HAP-1 (cell line): Measurements from ENCODE around the gene CADPS2.

ENCODE experiments used
- DNase-seq, 2 experiments: peaks; one replicate each; pipeline ENCODE4 v3.0.0-alpha.2; 2016 to 2020; ENCODE audit warnings: low spot score in 2 of 2
- H3K27me3 ChIP-seq: fragments of 250-450 bp; sonication (Bioruptor Pico); 2 replicates; pipeline ENCODE4 v1.5.1; 2020; ENCODE audit warnings: low read depth, mild to moderate bottlenecking, moderate library complexity
- H3K36me3 ChIP-seq: fragments of 250-450 bp; sonication (Bioruptor Pico); replicated peaks from 2 replicates; pipeline ENCODE4 v1.5.1; 2020; ENCODE audit warnings: mild to moderate bottlenecking
- H3K4me1 ChIP-seq: fragments of 250-450 bp; sonication (Bioruptor Pico); 2 replicates; pipeline ENCODE4 v1.5.1; 2020; ENCODE audit warnings: mild to moderate bottlenecking
- H3K4me3 ChIP-seq: fragments of 250-450 bp; sonication (Bioruptor Pico); 2 replicates; pipeline ENCODE4 v1.5.1; 2020; ENCODE audit warnings: mild to moderate bottlenecking, moderate library complexity
- H3K9me3 ChIP-seq: fragments of 250-450 bp; sonication (Bioruptor Pico); 2 replicates; pipeline ENCODE4 v1.5.1; 2020; ENCODE audit warnings: mild to moderate bottlenecking, moderate library complexity
- in situ Hi-C: fragments of 300-500 bp; cut with MboI; formaldehyde crosslinking; loops from 3 replicates; pipeline ENCODE4 v1.14.3; 2020; ENCODE audit warnings: low sequenced_read_pairs, inconsistent platforms, mixed read lengths

The CADPS2 gene

DNA sequence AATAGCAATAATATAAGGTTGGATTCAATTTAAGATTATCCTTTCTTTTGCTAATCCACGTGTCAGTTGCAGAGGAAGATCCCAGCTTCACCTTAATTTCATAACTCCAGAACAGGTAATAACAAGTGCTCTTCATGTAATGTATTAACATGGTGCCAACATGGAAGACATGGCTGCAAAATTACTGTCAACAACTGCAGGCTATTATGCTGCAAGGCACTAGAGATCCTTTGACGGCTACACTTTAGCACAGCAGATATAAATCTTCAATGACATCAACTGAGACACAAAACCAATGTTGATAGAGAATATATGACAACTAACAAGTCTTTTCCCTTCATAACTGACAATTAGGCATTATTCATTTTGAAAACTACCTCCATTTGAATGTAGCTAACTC lies 283.5 kb downstream of the CADPS2 start:
- DNase-seq = no peak
- Histone ChIP-seq H3K27me3 (peaks cover 3% of the 10 kb centered on the region; the same call in 1 of the 2 replicates), H3K36me3 (no peaks in the 10 kb centered on the region), H3K4me1 (no peaks in the 10 kb centered on the region), H3K4me3 (no peak overlapping the region), H3K9me3 (no peaks in the 10 kb centered on the region)
- in situ Hi-C loops = no loop called here

DNA sequence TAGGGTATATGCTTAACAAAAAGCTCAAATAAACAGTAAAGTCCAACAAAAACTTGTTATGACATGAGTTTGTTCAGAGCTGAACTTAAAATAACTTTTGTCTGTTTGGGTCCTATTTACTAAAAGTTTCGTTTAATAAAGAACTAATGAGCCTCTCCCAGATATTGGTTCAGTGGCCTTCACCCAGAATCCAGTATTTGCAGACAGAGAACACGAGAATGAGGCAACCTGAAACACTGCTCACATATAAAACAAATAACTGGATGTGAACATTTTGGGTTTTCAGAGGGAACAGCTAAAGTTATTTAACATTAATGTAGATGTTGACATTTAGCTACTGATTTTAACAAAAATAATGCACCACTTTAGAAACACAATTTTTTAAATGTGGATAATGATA lies 285.6 kb downstream of the CADPS2 start:
- DNase-seq = no peak
- H3K9me3 ChIP-seq = no peaks in the 10 kb centered on the region
- in situ Hi-C loops = no loop called here

DNA sequence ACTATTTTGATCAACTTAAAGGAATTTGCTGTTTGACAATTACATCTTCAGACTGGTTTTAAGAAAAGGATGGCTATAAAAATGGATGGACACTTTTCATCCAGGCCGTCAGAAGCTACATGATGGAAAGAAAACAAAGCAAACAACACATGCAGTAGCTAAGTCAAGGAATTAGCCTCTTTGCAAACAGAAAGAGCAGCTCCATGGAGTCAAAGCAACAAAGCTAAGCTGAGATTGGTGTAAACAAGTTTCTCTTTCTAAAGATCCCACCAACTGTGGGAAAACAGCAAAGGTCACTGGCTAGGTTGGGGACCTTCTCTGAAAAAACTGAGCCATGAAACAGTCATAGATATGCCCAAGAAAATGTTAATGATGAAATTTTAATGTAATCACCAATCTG lies 286.2 kb downstream of the CADPS2 start:
- H3K4me1 ChIP-seq = no peaks in the 10 kb centered on the region
- no peak for DNase-seq
- peaks cover 3% of the 10 kb centered on the region; the same call in 1 of the 2 replicates for H3K27me3 ChIP-seq
- H3K4me3 ChIP-seq = no peak overlapping the region
- H3K9me3 ChIP-seq = no peaks in the 10 kb centered on the region
- no peaks in the 10 kb centered on the region for H3K36me3 ChIP-seq
- in situ Hi-C loops = no loop called here

More for the DNA sequence above, 285.6 kb downstream of the CADPS2 start:
- Histone ChIP-seq H3K4me1 (no peaks in the 10 kb centered on the region), H3K27me3 (peaks cover 3% of the 10 kb centered on the region; the same call in 1 of the 2 replicates), H3K36me3 (no peaks in the 10 kb centered on the region), H3K4me3 (no peak overlapping the region)

DNA sequence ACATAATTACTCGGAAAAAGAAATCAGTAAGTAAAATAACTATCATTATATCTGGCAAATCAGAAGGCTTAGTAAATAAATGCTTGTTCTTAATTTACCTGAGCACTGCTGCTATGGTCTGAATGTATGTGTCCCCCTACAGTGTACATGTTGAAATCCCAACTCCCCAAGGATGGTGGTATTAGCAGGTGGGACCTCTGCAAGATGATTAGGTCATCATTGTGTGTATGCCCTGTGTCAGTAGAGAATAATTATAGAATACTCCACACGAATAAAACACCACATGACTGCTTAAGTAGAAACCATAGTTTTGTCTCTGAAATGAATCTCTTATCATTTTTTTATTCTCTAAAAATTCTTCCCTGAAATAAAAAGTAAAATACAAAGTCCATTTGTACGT lies 289.0 kb downstream of the CADPS2 start:
- Histone ChIP-seq H3K36me3 (no peaks in the 10 kb centered on the region), H3K4me3 (no peak overlapping the region), H3K27me3 (peaks cover 3% of the 10 kb centered on the region; the same call in 1 of the 2 replicates), H3K9me3 (no peaks in the 10 kb centered on the region), H3K4me1 (no peaks in the 10 kb centered on the region)
- in situ Hi-C loops = no loop called here
- no peak for DNase-seq

DNA sequence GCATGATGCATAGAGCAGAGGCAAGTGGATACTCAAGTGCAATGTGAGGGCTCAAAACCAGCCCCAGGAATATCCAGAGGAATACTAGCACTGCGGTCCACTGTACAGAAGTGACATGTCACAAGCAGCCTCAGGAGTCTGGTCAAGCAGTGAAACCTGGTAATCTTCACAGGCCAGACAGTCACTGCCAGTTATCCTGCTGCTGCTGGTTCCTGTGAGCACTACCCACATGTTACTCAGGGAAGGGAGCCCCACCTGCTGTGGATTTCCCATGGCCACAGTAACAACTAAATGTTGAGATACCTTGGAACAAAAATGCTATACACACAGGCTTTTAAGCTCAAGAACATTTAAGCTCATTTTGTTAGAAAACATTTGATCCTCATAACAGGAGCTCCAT lies 290.4 kb downstream of the CADPS2 start:
- no peak for DNase-seq
- no peak overlapping the region for H3K4me3 ChIP-seq
- in situ Hi-C loops = no loop called here
- no peaks in the 10 kb centered on the region for H3K4me1 ChIP-seq
- no peaks in the 10 kb centered on the region for H3K9me3 ChIP-seq
- no peaks in the 10 kb centered on the region for H3K36me3 ChIP-seq
- no peaks in the 10 kb centered on the region; the same call in 1 of the 2 replicates for H3K27me3 ChIP-seq

DNA sequence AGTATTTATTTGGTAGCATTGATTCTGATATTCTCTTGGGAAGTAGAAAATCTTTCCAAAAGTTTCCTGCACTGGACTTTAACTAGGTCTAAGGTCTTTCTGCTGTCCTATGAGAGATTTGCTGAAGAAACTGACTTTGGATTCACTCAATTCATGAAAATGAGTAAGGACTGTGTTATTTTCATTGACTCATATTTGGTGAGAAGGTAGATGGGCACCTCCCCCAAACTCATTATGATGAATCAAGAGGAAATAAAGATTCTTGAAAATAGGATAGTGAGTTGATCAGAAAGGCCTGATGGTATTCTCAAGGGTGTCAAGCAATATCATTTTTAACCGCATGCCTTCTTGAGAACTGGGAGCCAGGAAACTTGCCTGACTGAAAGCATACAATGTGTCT lies 297.6 kb downstream of the CADPS2 start:
- no peak for DNase-seq
- in situ Hi-C loops = no loop called here
- H3K4me1 ChIP-seq = no peaks in the 10 kb centered on the region

DNA sequence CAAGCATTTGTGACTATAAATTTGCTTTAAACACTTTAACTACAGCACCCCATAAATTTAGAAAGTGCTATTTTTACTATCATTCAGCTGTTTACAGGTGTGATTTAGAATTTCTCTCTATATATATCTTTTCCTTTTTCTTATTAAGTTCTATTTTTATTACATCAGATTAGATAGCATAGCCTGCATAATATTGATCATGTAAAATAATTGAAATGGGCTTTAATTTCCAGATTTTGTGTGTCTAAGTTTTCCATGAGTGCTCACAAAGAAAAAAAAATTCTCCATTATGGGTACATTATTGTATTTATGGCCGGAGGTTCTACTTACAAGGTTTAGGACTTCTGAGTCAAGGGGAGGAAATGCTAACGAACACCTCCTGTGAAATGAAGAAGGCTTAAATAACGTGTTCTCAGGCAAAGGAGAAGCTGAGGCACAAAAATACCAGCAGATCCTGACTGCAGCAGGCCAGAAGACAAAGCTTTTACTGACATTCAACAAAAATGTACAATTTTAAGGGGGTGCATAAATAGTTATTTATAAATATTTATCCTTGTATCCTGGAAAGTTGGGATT lies 301.5 kb downstream of the CADPS2 start:
- DNase-seq = no peak
- in situ Hi-C loops = no loop called here

More for the DNA sequence above, 297.6 kb downstream of the CADPS2 start:
- Histone ChIP-seq H3K4me3 (no peak overlapping the region), H3K9me3 (no peaks in the 10 kb centered on the region), H3K36me3 (no peaks in the 10 kb centered on the region), H3K27me3 (peaks cover 2% of the 10 kb centered on the region; the same call in 1 of the 2 replicates)

DNA sequence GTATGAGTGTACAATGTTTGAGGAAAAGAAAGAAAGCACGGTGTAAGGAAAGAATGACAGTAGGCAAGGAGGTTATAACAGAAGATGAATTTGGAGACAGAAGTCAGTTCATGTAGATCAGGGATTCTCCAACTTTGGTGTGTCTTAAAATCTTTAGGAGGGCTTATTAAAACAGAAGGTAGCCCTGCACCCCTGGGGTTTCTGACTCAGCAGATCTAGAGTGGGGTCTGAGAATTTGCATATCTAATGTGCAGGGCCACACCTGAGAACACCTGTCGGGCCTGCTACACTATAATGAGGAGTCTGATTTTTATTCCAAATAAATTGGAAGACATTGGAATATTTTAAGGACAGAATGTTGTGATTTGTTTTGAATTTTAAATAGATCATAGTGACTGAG lies 307.9 kb downstream of the CADPS2 start:
- no peaks in the 10 kb centered on the region for H3K4me1 ChIP-seq
- no peaks in the 10 kb centered on the region for H3K9me3 ChIP-seq
- H3K27me3 ChIP-seq = no peaks in the 10 kb centered on the region
- no peak for DNase-seq
- H3K4me3 ChIP-seq = no peak overlapping the region
- H3K36me3 ChIP-seq = no peaks in the 10 kb centered on the region
- in situ Hi-C loops = no loop called here

More for the DNA sequence above, 301.5 kb downstream of the CADPS2 start:
- Histone ChIP-seq H3K36me3 (no peaks in the 10 kb centered on the region), H3K4me1 (no peaks in the 10 kb centered on the region), H3K27me3 (peaks cover 2% of the 10 kb centered on the region; the same call in 1 of the 2 replicates), H3K9me3 (no peaks in the 10 kb centered on the region), H3K4me3 (no peak overlapping the region)

DNA sequence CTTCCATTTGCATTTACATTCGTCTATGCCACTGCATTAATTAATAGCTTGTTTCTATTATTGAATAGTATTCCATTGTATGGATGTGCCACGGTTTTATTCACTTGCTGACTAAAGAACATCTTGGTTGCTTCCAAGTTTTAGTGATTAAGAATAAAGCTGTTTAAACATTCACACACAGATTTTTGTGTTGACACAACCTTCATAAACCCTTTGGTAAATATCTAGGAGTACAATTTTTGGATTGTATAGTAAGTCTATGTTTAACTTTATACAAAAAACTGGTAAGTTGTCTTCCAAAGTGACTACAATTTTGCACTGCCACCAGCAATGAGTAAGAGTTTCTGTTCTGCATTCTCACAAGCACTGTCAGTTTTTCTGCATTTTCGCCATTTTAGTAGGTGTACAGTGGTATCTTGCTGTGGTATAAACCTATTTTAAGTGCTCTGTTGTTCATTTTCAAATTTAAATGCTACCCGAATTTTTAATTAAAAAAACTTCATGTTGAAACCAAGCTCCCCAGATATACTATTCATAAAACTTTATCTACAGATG lies 308.7 kb downstream of the CADPS2 start:
- Histone ChIP-seq H3K9me3 (no peaks in the 10 kb centered on the region), H3K27me3 (no peaks in the 10 kb centered on the region)
- in situ Hi-C loops = no loop called here

DNA sequence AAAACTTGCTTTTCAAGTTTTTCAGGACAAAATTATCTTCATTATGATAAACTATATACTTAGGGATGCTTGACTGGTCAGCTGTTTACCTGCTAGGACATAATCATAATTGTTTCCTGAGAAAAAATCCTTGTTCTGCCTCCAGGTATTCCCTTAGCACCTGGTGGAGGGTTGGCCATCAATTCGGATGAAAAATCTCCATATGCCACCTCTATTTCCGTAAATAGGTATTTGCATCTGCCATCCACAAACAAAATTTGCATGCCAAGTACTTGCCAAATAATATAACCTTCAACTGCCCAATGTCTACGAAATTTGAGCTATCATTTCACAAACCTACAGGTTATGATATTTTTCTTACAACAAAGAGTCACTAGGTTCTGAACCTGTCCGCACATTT lies 313.6 kb downstream of the CADPS2 start:
- Histone ChIP-seq H3K4me3 (no peak overlapping the region), H3K36me3 (no peaks in the 10 kb centered on the region), H3K9me3 (no peaks in the 10 kb centered on the region), H3K4me1 (no peaks in the 10 kb centered on the region), H3K27me3 (no peaks in the 10 kb centered on the region)
- DNase-seq = no peak
- in situ Hi-C loops = no loop called here

More for the DNA sequence above, 308.7 kb downstream of the CADPS2 start:
- H3K4me1 ChIP-seq = no peaks in the 10 kb centered on the region
- H3K4me3 ChIP-seq = no peak overlapping the region
- H3K36me3 ChIP-seq = no peaks in the 10 kb centered on the region
- DNase-seq = no peak

DNA sequence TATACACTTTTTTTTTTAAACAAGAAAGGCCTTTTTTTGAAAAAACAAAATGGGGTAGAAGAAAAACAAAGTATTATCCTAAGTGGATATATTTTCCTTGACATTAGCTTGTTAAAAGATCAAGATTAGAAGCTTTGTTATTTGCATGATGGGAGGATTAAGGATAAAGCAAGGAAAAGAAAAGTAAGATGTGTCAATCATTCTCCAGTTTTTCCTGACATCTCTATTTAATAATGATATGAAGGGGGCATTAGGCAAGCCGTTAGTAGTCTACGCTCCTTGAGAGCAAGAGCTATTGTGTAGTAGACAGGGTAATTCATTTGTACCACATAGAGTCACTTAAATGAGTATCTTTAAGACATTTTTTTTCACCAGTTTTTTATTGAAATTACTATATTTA lies 324.9 kb downstream of the CADPS2 start:
- peak in 1 of 2 experiments; percentile 60 for DNase-seq

DNA sequence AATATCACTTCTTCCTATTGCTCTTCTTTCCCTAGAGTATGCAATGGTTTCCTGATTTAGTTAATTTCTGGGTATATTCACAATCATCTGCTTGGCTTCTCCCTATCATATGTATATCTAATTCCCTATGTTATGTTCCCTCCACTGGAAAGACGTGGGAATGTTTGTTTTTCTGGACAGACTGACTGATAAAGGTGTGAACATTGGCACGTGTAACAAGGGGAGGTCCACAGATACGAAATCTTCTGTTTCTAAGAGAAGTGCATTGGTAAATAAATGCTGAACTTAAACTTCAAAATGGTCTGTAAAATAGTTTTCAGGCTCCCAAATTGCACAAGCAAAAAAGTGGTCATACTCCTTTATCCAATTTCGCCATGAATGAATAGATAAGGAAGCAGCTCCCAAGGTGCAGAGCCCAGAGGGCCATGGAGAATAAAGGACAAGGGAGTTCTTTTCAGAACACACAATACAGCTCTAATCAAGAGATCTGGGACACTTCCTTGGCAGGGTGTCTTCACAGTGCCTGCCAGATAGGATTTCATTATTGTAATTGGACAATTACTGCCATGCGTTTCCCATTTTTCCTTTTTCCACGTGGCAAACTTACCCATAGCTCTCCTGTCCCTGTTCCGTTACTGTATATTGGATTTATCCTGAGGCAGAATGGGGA lies 329.3 kb downstream of the CADPS2 start:
- Histone ChIP-seq H3K27me3 (peaks cover 46% of the 10 kb centered on the region), H3K4me1 (peaks cover 5% of the 10 kb centered on the region), H3K4me3 (no peak overlapping the region), H3K36me3 (no peaks in the 10 kb centered on the region), H3K9me3 (no peaks in the 10 kb centered on the region)
- in situ Hi-C loops = no loop called here
- no peak for DNase-seq

More for the DNA sequence above, 324.9 kb downstream of the CADPS2 start:
- Histone ChIP-seq H3K4me3 (no peak overlapping the region), H3K27me3 (peaks cover 46% of the 10 kb centered on the region), H3K9me3 (no peaks in the 10 kb centered on the region), H3K4me1 (peaks cover 5% of the 10 kb centered on the region), H3K36me3 (no peaks in the 10 kb centered on the region)
- in situ Hi-C loops = no loop called here

DNA sequence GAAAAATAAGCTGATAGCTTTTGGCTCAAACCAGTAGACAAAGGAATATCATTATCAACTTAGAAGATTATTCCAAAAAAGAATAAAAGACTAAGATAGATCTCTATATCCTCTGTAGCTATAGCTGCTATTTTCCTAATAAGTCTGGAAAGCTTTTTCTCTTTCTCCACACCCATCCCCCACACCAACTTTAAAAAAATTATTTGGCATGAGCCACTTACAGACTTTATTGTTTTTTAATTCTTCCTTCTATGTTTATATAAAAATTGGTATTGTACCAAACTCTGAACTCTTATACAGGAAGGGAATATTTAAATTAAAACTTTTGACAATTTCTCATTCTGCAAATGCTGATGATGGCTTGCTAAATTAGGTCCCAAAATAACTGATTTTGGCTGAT lies 330.0 kb downstream of the CADPS2 start:
- no peaks in the 10 kb centered on the region for H3K9me3 ChIP-seq
- no peaks in the 10 kb centered on the region for H3K36me3 ChIP-seq
- H3K27me3 ChIP-seq = peaks cover 43% of the 10 kb centered on the region
- H3K4me1 ChIP-seq = no peaks in the 10 kb centered on the region
- DNase-seq = no peak
- in situ Hi-C loops = no loop called here
- H3K4me3 ChIP-seq = no peak overlapping the region

DNA sequence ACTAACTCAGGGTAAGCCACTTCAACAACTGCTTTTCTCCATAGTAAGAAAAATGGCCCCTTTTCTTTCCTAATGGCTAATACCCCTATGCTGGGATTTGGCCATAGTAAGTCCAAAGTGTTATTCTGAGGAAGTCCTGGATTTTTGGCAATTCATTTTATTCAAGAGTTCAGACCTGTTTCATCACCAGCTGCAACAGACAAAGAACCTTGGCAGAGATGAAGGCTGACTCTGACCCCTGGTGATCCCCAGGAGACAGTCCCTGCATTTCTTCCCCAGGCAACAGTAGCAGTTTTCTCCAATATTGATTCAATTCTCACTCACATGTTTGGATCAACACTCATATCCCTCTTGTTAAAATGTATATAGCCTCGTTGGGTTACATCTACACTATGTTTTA lies 332.5 kb downstream of the CADPS2 start:
- Histone ChIP-seq H3K27me3 (peaks cover 37% of the 10 kb centered on the region), H3K4me3 (no peak overlapping the region), H3K36me3 (no peaks in the 10 kb centered on the region), H3K4me1 (no peaks in the 10 kb centered on the region), H3K9me3 (no peaks in the 10 kb centered on the region)
- DNase-seq = no peak
- in situ Hi-C loops = no loop called here
